Esophagus muscularis mucosa (tissue), 3 donors: ENCODE data around the gene FAM3B.

Source experiments
- CTCF ChIP-seq, 3 experiments: fragments of 200-600 bp in 2 of 3; fragments of 450-650 bp in 1 of 3; sonication (generic) in 2 of 3; IDR thresholded peaks; one replicate each; pipeline ENCODE4 v1.5.1; 2017 to 2019; ENCODE audit warnings: antibody characterized with exemption in 3 of 3, mild to moderate bottlenecking in 2 of 3, moderate library complexity in 1 of 3
- EP300 ChIP-seq: sonication (generic); formaldehyde crosslinking; IDR thresholded peaks from one replicate; pipeline ENCODE4 v1.6.1; 2017; ENCODE audit warnings: antibody characterized with exemption

- no peak for TF ChIP-seq CTCF (IDR thresholded peaks at IDR 0.05)
- no peak for TF ChIP-seq EP300
Observed at GRCh38 chr21:41350436-41351155, 34.0 kb downstream of the FAM3B start.
